Psoas muscle (tissue), 8 donors: Measurements from ENCODE around the gene RORB. TPM values are rescaled to one million over a fixed set of nuclear protein-coding genes. Genes with fewer than 3 reads are reported as not detected.

Experiments
- ATAC-seq, 4 donors: fragments of 200-7000 bp; cut with Tn5 transposase; one replicate each; pipeline ENCODE4 v1.9.1; 2020; ENCODE audit warnings: moderate library complexity in 3 of 4, mild to moderate bottlenecking in 2 of 4
- DNase-seq, 2 donors: peaks; one replicate each; pipeline ENCODE4 v3.0.0-alpha.2; 2020
- H3K27ac ChIP-seq: fragments of 200-600 bp; one replicate; pipeline ENCODE4 v1.8.0; 2022
- H3K27me3 ChIP-seq, 3 donors: fragments of 200-600 bp in 1 of 3; one replicate each; pipeline versions ENCODE4 v1.6.1 to v1.8.0; 2013 to 2022; ENCODE audit warnings: low read length in 2 of 3, mild to moderate bottlenecking in 2 of 3, moderate library complexity in 1 of 3; ENCODE audit not compliant: insufficient read depth in 3 of 3
- H3K36me3 ChIP-seq, 2 donors: fragments of 200-600 bp in 1 of 2; one replicate each; pipeline versions ENCODE4 v1.6.1 to v1.8.0; 2013 to 2022; ENCODE audit warnings: low read depth in 1 of 2, mild to moderate bottlenecking in 1 of 2, moderate library complexity in 1 of 2; ENCODE audit not compliant: insufficient read depth in 1 of 2
- H3K4me1 ChIP-seq: fragments of 200-600 bp; one replicate; pipeline ENCODE4 v1.8.0; 2022
- H3K4me3 ChIP-seq: fragments of 200-600 bp; one replicate; pipeline ENCODE4 v1.8.0; 2022; ENCODE audit warnings: mild to moderate bottlenecking
- H3K9me3 ChIP-seq: fragments of 200-600 bp; one replicate; pipeline ENCODE4 v1.8.0; 2022
- CTCF ChIP-seq: fragments of 200-600 bp; IDR thresholded peaks from one replicate; pipeline ENCODE4 v1.8.0; 2022; ENCODE audit warnings: antibody characterized with exemption
- WGBS, 3 donors: extraction: QIAGEN DNeasy Blood & Tissue Kit; methylation state at CpG; one replicate each; pipeline versions ENCODE4 v1.1.6 to v1.1.7; 2013; 5-methylcytosine and 5-hydroxymethylcytosine counted together
- intact Hi-C, 2 donors: fragments of 100-400 bp; cut with DNase I; formaldehyde crosslinking; loops; one replicate each; pipeline versions ENCODE4 v1.11.0 to v1.14.2; 2022
- polyA plus RNA-seq, 3 donors: library from polyadenylated mRNA; stranded (reverse); fragments of 200-250 nt; gene quantifications; one replicate each; pipeline ENCODE4 v1.2.3, GENCODE V29; 2013
- total RNA-seq, 4 donors: library from RNA; stranded (reverse); fragmentation: NEBNext Ultra II Directional in 2 of 4; extraction: Animal tissue kit (Norgen Biotek cat#: 25700) in 2 of 4; gene quantifications; one replicate each; pipeline versions ENCODE4 v1.2.1 to v1.2.4, GENCODE V29; 2021 to 2023
- donor health status: healthy with polysubstance abuse.
- donor health status: DM: no; HTN: no; CAD: no; lungs with moderate emphysema.
- donor health status: Bipolar disorder and iron deficiency.
- donor health status: healthy.
- donor health status: DM: yes; HTN: yes; CAD: no.
- donor health status: DM: no; HTN: no; CAD: no.
- donor health status: DM: no; HTN: no; CAD: no.
- donor health status: DM: yes; HTN: yes; CAD: no.

RORB gene
- total and polyA plus RNA-seq, 7 donors: under 0.01 to 0.10 (median 0.02) TPM; not detected in 1

GRCh38 chr9:74645007-74645639 is 148.0 kb downstream of the RORB start:
- DNase-seq (no peak), ATAC-seq (no peak)
- 62 to 72% (median 64%) methylated on average over 3 of the region's 3 CpGs for WGBS, 3 donors
- no peaks in the 10 kb centered on the region for H3K27me3 ChIP-seq
- no peaks in the 10 kb centered on the region for H3K9me3 ChIP-seq
- H3K4me1 ChIP-seq: no peaks in the 10 kb centered on the region
- H3K27ac ChIP-seq: no peak overlapping the region
- H3K4me3 ChIP-seq: no peak overlapping the region
- intact Hi-C loops: no loop called here
- no peaks in the 10 kb centered on the region for H3K36me3 ChIP-seq
- peak; percentile 43 for TF ChIP-seq CTCF

- intact Hi-C loops: no loop called here
- Histone ChIP-seq H3K27ac (peak overlapping the region; percentile 68), H3K9me3 (no peaks in the 10 kb centered on the region), H3K27me3 (no peaks in the 10 kb centered on the region), H3K36me3 (no peaks in the 10 kb centered on the region), H3K4me1 (peaks cover 3% of the 10 kb centered on the region), H3K4me3 (peak overlapping the region; percentile 36)
- ATAC-seq (peak; percentile 46 to 97 (median 83)), DNase-seq (no peak)
- TF ChIP-seq CTCF: no peak
- 23 to 33% (median 29%) methylated on average over 11 of the region's 11 CpGs for WGBS, 3 donors
Measured at GRCh38 chr9:74653410-74654080, 156.4 kb downstream of the RORB start.

GRCh38 chr9:74662674-74663073 is 165.5 kb downstream of the RORB start:
- intact Hi-C loops: no loop called here
- Histone ChIP-seq H3K27me3 (no peaks in the 10 kb centered on the region), H3K9me3 (no peaks in the 10 kb centered on the region), H3K4me1 (no peaks in the 10 kb centered on the region), H3K27ac (no peak overlapping the region), H3K4me3 (no peak overlapping the region), H3K36me3 (no peaks in the 10 kb centered on the region)
- 43 to 49% (median 47%) methylated on average over 8 of the region's 8 CpGs for WGBS, 3 donors
- DNase-seq (no peak), ATAC-seq (no peak)
- no peak for TF ChIP-seq CTCF

- Histone ChIP-seq H3K4me1 (no peaks in the 10 kb centered on the region), H3K36me3 (no peaks in the 10 kb centered on the region), H3K4me3 (no peak overlapping the region), H3K9me3 (no peaks in the 10 kb centered on the region), H3K27ac (no peak overlapping the region), H3K27me3 (no peaks in the 10 kb centered on the region)
- no peak for ATAC-seq
- intact Hi-C loops: no loop called here
- no peak for TF ChIP-seq CTCF
- WGBS, 3 donors: 76 to 85% (median 81%) methylated on average over 1 of the region's 1 CpG
- no peak for DNase-seq
Measured at GRCh38 chr9:74663439-74663838, 166.3 kb downstream of the RORB start.
